ENCODE results near the gene CWC15. TPM values are rescaled to one million over a fixed set of nuclear protein-coding genes. Genes with fewer than 3 reads are reported as not detected.
A peak's percentile ranks its signal among the peaks of the same experiment; 100 is the strongest.

CWC15 gene
- total and polyA plus RNA-seq, 9 donors = 35.8 to 65.8 (median 56.0) TPM

DNA sequence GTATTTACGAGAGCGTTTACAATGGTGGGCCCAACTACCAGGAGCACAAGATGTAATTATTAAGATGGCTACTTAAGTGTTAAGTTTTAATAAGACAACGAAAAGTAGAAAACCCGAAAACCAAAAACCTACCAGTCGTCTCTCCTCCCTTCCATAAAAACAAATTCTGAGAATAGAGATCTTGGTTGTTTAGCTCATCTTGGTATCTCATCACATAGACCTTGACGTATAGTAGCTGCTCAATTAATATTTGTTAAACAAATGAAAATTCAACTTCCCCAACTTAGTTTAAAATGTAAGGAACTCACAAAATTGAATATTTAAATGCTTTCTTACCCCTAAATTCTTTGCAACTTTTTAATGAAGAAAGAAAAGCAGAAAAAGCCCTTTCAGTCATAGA is 822 bp upstream of the CWC15 start:
- Histone ChIP-seq H3K36me3 (no peaks in the 10 kb centered on the region), H3K27me3 (no peaks in the 10 kb centered on the region), H3K9me3 (no peaks in the 10 kb centered on the region), H3K4me1 (ENCODE audit: insufficient read depth) (peaks cover 3% of the 10 kb centered on the region), H3K4me3 (peak overlapping the region; percentile 73), H3K27ac (no peak overlapping the region)
- TF ChIP-seq EP300 (IDR thresholded peaks at IDR 0.05) (no peak), POLR2A (IDR thresholded peaks at IDR 0.05) (no peak)
- TF ChIP-seq, protein P1, sequence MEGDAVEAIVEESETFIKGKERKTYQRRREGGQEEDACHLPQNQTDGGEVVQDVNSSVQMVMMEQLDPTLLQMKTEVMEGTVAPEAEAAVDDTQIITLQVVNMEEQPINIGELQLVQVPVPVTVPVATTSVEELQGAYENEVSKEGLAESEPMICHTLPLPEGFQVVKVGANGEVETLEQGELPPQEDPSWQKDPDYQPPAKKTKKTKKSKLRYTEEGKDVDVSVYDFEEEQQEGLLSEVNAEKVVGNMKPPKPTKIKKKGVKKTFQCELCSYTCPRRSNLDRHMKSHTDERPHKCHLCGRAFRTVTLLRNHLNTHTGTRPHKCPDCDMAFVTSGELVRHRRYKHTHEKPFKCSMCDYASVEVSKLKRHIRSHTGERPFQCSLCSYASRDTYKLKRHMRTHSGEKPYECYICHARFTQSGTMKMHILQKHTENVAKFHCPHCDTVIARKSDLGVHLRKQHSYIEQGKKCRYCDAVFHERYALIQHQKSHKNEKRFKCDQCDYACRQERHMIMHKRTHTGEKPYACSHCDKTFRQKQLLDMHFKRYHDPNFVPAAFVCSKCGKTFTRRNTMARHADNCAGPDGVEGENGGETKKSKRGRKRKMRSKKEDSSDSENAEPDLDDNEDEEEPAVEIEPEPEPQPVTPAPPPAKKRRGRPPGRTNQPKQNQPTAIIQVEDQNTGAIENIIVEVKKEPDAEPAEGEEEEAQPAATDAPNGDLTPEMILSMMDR (IDR thresholded peaks at IDR 0.05) = no peak
- intact Hi-C loops (cut with DNase I) = loop anchor here in 1 of 4 donors (10.0 kb wide), 1 partner anchor 171 kb away; no protein-coding TSS in a partner anchor
- no peak for DNase-seq
- WGBS, 3 donors = 17 to 30% (median 19%) methylated on average over 6 of the region's 6 CpGs

DNA sequence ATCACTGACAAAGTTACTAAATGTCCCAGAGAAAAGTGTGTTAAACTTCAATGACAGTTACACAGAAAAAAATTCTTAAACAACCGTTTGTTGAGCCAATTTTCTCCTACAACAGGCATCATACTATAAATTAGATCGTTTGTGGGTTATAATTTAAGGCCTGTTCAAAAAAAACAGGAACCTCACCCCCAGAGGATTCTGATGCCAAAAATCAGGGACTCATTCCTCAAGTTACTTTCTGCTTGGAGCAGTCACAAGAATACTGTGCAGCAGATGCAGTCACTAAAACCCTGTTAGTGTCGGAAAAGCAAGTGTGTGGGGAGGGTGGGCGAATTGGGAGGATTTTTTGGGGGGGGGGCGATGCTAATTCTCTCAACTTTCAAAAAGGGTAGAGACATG is 657 bp downstream of the CWC15 start:
- Histone ChIP-seq H3K27ac (peak overlapping the region; percentile 54 to 62), H3K36me3 (no peaks in the 10 kb centered on the region), H3K9me3 (no peaks in the 10 kb centered on the region), H3K4me3 (peak overlapping the region; percentile 73), H3K4me1 (ENCODE audit: insufficient read depth) (peaks cover 3% of the 10 kb centered on the region), H3K27me3 (no peaks in the 10 kb centered on the region)
- no peak for DNase-seq
- intact Hi-C loops (cut with DNase I) = loop anchor here in 1 of 4 donors (10.0 kb wide), 1 partner anchor 172 kb away; no protein-coding TSS in a partner anchor
- 1% methylated on average over 5 of the region's 5 CpGs for WGBS, 3 donors
- TF ChIP-seq, protein P1 (IDR thresholded peaks at IDR 0.05) = no peak
- TF ChIP-seq POLR2A (IDR thresholded peaks at IDR 0.05) (no peak), EP300 (IDR thresholded peaks at IDR 0.05) (no peak)

DNA sequence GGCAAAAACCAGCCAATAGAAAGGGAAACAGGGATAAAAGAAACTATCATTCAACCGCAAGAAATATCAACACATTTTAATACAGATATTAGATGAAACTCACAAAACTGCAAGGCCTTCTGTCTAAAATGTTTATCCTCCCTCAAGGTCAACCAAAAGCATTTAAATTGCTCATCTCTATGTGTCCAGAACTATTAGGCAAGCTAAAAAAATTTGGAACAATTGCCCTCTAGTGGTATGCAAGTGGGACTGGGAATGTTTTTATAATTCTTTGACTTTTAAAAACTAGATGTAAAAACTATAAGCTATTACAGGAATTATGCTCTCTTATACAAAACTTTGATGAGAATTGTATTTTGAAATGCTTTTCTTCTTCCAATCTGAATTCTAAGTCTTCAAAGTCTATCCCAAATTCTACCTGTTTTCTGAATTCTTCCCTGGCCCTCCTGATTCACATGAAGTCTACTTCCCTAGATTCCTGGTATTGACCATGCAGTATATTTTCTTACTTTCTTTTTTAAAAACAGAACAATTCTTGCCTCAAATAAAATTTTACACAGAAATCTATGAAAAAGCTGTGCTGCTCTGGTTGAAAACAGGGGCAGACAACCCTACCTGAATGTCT is 4.9 kb downstream of the CWC15 start:
- Histone ChIP-seq H3K4me3 (no peak overlapping the region), H3K9me3 (no peaks in the 10 kb centered on the region), H3K27me3 (no peaks in the 10 kb centered on the region), H3K4me1 (ENCODE audit: insufficient read depth) (peaks cover 2% of the 10 kb centered on the region), H3K27ac (no peak overlapping the region), H3K36me3 (no peaks in the 10 kb centered on the region)
- no peak for DNase-seq
- WGBS, 3 donors = 4 to 43% (median 11%) methylated on average over 1 of the region's 1 CpG
- TF ChIP-seq, protein P1 (IDR thresholded peaks at IDR 0.05) = no peak
- no peak for TF ChIP-seq EP300 (IDR thresholded peaks at IDR 0.05)
- TF ChIP-seq POLR2A (IDR thresholded peaks at IDR 0.05) = no peak
- intact Hi-C loops (cut with DNase I) = no loop called here

DNA sequence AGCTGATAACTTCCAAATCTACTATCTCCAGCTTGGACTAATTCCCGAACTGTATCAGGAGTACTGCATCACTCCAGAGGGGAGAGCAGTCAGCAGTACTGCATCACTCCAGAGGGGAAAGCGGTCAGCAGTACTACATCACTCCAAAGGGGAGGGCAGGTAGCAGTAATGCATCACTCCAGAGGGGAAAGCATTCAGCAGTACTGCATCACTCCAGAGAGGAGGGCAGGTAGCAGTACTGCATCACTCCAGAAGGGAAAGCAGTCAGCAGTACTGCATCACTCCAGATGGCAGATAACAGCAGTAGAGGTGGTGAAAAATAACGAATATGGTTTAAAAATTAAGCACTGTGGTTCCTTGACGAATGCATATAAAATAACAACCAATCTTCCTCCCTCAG is 8.4 kb downstream of the CWC15 start:
- Histone ChIP-seq H3K27ac (no peak overlapping the region), H3K4me1 (ENCODE audit: insufficient read depth) (no peaks in the 10 kb centered on the region), H3K9me3 (no peaks in the 10 kb centered on the region), H3K27me3 (no peaks in the 10 kb centered on the region), H3K36me3 (no peaks in the 10 kb centered on the region), H3K4me3 (no peak overlapping the region)
- WGBS, 3 donors = 83 to 84% (median 83%) methylated on average over 4 of the region's 4 CpGs
- no peak for DNase-seq
- intact Hi-C loops (cut with DNase I) = no loop called here
- TF ChIP-seq POLR2A (IDR thresholded peaks at IDR 0.05) (no peak), EP300 (IDR thresholded peaks at IDR 0.05) (no peak)
- TF ChIP-seq, protein P1 (IDR thresholded peaks at IDR 0.05) = no peak

Data from ovary (tissue), 9 donors.